HEK293T (cell line): ENCODE data around the gene ERG28.

Experiments used
- CTCF ChIA-PET: fragments of 350-600 bp; formaldehyde crosslinking; extraction: SDS; loops from one replicate; lab custom pipeline; 2021; ENCODE audit warnings: antibody characterized with exemption, inconsistent platforms; lab: Yijun Ruan, JAX
- POLR2A ChIA-PET: fragments of 350-600 bp; formaldehyde crosslinking; extraction: SDS; loops from one replicate; lab custom pipeline; 2020; ENCODE audit warnings: antibody characterized with exemption, inconsistent platforms; lab: Yijun Ruan, JAX
- DNase-seq: peaks from one replicate; pipeline ENCODE4 v3.0.0; 2012; ENCODE audit warnings: mixed read lengths; ENCODE audit errors: extremely low spot score
- ARNT ChIP-seq: fragments of 450-650 bp; IDR thresholded peaks from 2 replicates; pipeline ENCODE4 v1.6.1; 2017; ENCODE audit warnings: mild to moderate bottlenecking
- BHLHE40 ChIP-seq: fragments of 450-650 bp; IDR thresholded peaks from 2 replicates; pipeline ENCODE4 v1.6.1; 2016; ENCODE audit warnings: mild to moderate bottlenecking, moderate library complexity, borderline replicate concordance
- CTBP1 ChIP-seq: fragments of 450-650 bp; IDR thresholded peaks from 2 replicates; pipeline ENCODE4 v1.6.1; 2016; ENCODE audit warnings: borderline replicate concordance
- ELF4 ChIP-seq: fragments of 450-650 bp; IDR thresholded peaks from 2 replicates; pipeline ENCODE4 v1.6.1; 2017; ENCODE audit warnings: antibody characterized with exemption
- FOXA1 ChIP-seq: fragments of 450-650 bp; IDR thresholded peaks from 2 replicates; pipeline ENCODE4 v1.6.1; 2016; ENCODE audit warnings: mild to moderate bottlenecking
- FOXK2 ChIP-seq: fragments of 450-650 bp; IDR thresholded peaks from 2 replicates; pipeline ENCODE4 v1.6.1; 2016; ENCODE audit warnings: mild to moderate bottlenecking
- FOXM1 ChIP-seq: fragments of 450-650 bp; IDR thresholded peaks from 2 replicates; pipeline ENCODE4 v1.6.1; 2017; ENCODE audit warnings: mild to moderate bottlenecking, borderline replicate concordance
- HDGF ChIP-seq: fragments of 450-650 bp; IDR thresholded peaks from 2 replicates; pipeline ENCODE4 v1.6.1; 2017; ENCODE audit warnings: antibody characterized with exemption, borderline replicate concordance
- L3MBTL2 ChIP-seq: fragments of 450-650 bp; conservative IDR thresholded peaks from 2 replicates; pipeline ENCODE4 v1.6.1; 2016; ENCODE audit warnings: mild to moderate bottlenecking
- LEF1 ChIP-seq: fragments of 450-650 bp; IDR thresholded peaks from 2 replicates; pipeline ENCODE4 v1.6.1; 2017; ENCODE audit warnings: mild to moderate bottlenecking, borderline replicate concordance
- NFRKB ChIP-seq: fragments of 450-650 bp; IDR thresholded peaks from 2 replicates; pipeline ENCODE4 v1.6.1; 2016; ENCODE audit warnings: mild to moderate bottlenecking, moderate library complexity
- SP1 ChIP-seq: fragments of 450-650 bp; IDR thresholded peaks from 2 replicates; pipeline ENCODE4 v1.6.1; 2017
- SUZ12 ChIP-seq: fragments of 450-650 bp; IDR thresholded peaks from 2 replicates; pipeline ENCODE4 v1.6.1; 2016; ENCODE audit warnings: mild to moderate bottlenecking
- TARDBP ChIP-seq: fragments of 450-650 bp; IDR thresholded peaks from 2 replicates; pipeline ENCODE4 v1.6.1; 2016
- ZNF384 ChIP-seq: fragments of 450-650 bp; IDR thresholded peaks from 2 replicates; pipeline ENCODE4 v1.6.1; 2016
- TF ChIP-seq, protein P1 (sequence below): fragments of 450-650 bp; IDR thresholded peaks from 2 replicates; pipeline ENCODE4 v1.6.1; 2016

The ERG28 gene

DNA sequence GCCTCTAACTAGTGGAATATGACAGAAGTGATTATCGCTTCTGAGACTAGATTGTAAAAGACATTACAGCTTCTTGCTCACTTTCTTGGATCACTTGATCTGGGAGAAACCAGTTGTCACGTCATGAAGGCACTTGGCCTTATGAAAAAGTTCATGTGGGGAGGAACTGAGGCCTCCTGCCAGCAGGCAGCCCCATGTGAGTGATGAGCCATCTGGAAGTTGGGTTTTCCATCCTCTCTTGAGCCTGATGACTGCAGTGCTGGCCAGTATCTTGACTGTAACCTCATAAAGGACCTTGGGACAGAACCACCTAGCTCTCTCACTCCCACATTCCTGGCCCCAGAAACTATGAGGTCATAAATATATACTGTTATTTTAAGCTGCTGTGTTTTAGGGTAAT is 28.3 kb upstream of the ERG28 start:
- CTCF ChIA-PET = interaction anchor here (0.6 kb wide), 1 partner anchor 20 kb away, joined by 3 read pairs; no protein-coding TSS in a partner anchor
- DNase-seq = no peak
- TF ChIP-seq ARNT (no peak), CTBP1 (no peak), FOXA1 (no peak), BHLHE40 (no peak), LEF1 (no peak), TARDBP (no peak), ZNF384 (no peak), L3MBTL2 (no peak), FOXM1 (no peak), NFRKB (no peak), ELF4 (no peak), SUZ12 (no peak), HDGF (no peak), SP1 (no peak), FOXK2 (no peak)
- TF ChIP-seq, protein P1, sequence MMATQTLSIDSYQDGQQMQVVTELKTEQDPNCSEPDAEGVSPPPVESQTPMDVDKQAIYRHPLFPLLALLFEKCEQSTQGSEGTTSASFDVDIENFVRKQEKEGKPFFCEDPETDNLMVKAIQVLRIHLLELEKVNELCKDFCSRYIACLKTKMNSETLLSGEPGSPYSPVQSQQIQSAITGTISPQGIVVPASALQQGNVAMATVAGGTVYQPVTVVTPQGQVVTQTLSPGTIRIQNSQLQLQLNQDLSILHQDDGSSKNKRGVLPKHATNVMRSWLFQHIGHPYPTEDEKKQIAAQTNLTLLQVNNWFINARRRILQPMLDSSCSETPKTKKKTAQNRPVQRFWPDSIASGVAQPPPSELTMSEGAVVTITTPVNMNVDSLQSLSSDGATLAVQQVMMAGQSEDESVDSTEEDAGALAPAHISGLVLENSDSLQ = no peak
- POLR2A ChIA-PET = no interaction called here

DNA sequence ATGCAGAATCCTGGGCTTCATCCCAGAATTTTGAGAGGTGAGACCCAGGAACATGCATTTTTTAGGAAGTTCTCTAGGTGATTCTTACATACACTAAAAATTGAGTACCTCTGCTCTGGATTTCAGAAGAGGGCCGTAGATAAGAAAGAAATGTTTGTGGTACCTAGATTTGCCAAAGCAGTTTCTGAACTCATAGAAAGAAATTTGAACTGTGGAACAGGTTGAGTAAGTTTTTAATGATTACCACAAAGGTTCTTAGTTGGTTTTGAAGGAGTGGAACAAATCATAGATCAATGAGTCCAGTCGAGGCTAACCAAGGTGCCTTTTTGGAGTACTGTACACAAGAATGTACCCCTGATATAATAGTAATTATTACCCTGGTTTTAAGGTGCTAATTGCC is 25.2 kb upstream of the ERG28 start:
- DNase-seq = no peak
- POLR2A ChIA-PET = no interaction called here
- CTCF ChIA-PET = no interaction called here
- TF ChIP-seq FOXA1 = no peak
- no peak for TF ChIP-seq SP1
- no peak for TF ChIP-seq SUZ12
- no peak for TF ChIP-seq NFRKB
- TF ChIP-seq FOXM1 = no peak
- TF ChIP-seq ELF4 = no peak
- TF ChIP-seq L3MBTL2 = no peak
- TF ChIP-seq LEF1 = no peak
- TF ChIP-seq ARNT = no peak
- TF ChIP-seq BHLHE40 = no peak
- TF ChIP-seq HDGF = no peak
- no peak for TF ChIP-seq ZNF384
- TF ChIP-seq CTBP1 = no peak
- no peak for TF ChIP-seq TARDBP
- TF ChIP-seq, protein P1 = no peak

DNA sequence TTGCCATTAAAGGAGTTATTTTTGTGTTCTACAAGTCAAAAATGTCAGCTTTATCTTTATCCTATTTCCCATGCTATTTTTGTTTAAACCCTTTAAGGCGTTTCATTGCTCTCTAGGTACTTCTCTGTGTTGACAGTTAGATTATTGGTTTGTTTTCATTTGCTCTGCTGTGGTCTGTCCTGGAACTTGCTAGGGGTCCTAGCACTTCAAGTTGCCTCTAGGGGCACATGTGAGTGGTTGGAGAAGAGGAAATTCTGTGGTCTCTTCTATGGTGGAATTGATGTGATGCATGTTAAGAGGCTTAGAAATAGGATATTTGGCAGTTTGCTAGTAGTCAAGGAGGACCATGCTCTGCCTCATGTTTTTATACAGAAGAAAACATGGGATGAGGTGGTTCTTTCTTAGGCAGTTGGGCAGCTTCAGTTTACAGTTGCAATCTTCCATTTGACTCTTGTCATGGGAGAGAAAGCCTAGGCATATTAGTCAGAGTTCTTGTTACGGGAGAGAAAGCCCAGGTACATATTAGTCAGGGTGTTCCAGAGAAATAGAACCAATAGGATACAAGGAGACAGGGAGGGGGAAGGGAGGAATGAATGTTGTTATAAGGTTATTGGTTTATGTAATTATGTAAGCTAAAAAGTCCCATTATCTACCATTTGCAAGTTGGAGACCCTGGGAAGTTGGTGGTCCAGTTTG is 14.7 kb upstream of the ERG28 start:
- CTCF ChIA-PET = interaction anchor here (0.9 kb wide), 1 partner anchor 966 kb away, joined by 3 read pairs; no protein-coding TSS in a partner anchor
- DNase-seq = peak; percentile 23
- POLR2A ChIA-PET = interaction anchor here (3.5 kb wide), 1 partner anchor 15 kb away, joined by 19 read pairs; the partner anchor contains the start of genes ERG28 and TTLL5
- TF ChIP-seq SUZ12 = no peak
- TF ChIP-seq FOXK2 = no peak
- TF ChIP-seq TARDBP = no peak
- no peak for TF ChIP-seq FOXM1
- no peak for TF ChIP-seq CTBP1
- TF ChIP-seq SP1 = no peak
- no peak for TF ChIP-seq ZNF384
- no peak for TF ChIP-seq L3MBTL2
- no peak for TF ChIP-seq LEF1
- no peak for TF ChIP-seq ELF4
- TF ChIP-seq, protein P1 = no peak
- TF ChIP-seq NFRKB = no peak
- no peak for TF ChIP-seq ARNT
- no peak for TF ChIP-seq BHLHE40

DNA sequence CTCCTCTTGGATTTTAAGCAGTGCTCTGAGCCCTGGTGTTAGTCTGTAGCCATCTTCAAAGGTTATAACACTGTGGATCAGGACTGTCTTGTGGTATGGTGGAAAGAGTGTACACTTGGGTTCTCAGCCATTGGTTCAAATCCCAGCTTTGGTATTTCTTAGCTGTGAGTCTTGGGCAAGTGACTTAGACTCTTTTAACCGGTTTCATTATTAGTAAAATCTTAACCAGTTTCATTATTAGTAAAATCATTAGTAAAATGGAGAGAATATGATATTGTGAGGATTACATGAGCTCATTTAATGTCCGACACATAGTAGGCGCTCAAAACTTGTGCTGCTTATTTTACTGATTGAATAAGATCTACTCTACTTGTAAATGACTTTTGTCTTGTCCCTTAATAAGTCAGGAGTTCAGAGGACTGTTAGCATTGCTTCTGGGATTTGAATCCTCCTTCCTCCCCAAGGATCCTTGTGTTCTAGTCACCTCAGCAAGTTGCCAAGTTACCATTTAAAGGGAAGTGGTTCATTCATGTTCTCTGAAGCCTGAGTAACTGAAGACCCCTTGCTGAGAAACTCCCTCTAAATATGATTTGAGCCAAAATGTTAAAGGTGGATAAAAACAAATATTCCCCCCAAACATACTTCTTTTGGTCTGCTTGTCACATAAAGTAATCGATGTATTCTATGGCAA is 12.8 kb upstream of the ERG28 start:
- ChIA-PET POLR2A (interaction anchor here (1.1 to 3.5 kb wide), 2 partner anchors 10 to 13 kb away, joined by 3 to 19 read pairs; partner anchors contain the start of genes ERG28 and TTLL5), CTCF (interaction anchor here (1.7 kb wide), 1 partner anchor 20 kb away, joined by 3 read pairs; no protein-coding TSS in a partner anchor)
- DNase-seq = no peak
- TF ChIP-seq NFRKB = no peak
- no peak for TF ChIP-seq FOXM1
- TF ChIP-seq FOXK2 = no peak
- TF ChIP-seq ELF4 = no peak

DNA sequence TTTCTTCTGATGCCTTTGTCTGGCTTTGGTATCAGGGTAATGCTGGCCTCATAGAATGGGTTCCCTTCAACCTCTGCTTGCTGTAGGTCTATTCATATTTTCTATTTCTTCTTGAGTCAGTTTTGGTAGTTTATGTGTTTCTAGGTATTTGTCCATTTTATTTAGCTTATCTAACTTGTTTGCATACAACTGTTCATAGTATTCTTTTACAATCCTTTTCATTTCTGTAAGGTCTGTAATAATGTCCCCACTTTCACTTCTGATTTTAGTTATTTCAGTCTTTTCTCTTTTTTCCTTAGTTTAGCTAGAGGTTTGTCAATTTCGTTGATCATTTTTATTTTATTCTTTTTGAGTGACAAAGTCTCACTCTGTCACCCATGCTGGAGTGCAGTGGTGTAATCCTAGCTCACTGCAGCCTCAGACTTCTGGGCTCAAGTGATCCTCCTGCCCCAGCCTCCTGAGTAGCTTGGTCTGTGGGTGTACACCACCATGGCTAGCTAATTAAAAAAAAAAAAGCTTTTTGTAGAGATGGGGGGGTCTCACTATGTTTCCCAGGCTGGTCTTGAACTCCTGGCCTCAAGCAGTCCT is 12.0 kb upstream of the ERG28 start:
- no peak for DNase-seq
- POLR2A ChIA-PET = interaction anchor here (1.1 to 3.5 kb wide), 2 partner anchors 10 to 12 kb away, joined by 3 to 19 read pairs; partner anchors contain the start of genes ERG28 and TTLL5
- CTCF ChIA-PET = interaction anchor here (1.7 kb wide), 1 partner anchor 19 kb away, joined by 3 read pairs; no protein-coding TSS in a partner anchor
- TF ChIP-seq NFRKB = no peak
- TF ChIP-seq LEF1 = no peak
- no peak for TF ChIP-seq ELF4
- TF ChIP-seq L3MBTL2 = no peak
- TF ChIP-seq ARNT = no peak
- TF ChIP-seq HDGF = no peak
- no peak for TF ChIP-seq CTBP1
- no peak for TF ChIP-seq TARDBP
- TF ChIP-seq SUZ12 = no peak
- no peak for TF ChIP-seq FOXM1
- TF ChIP-seq, protein P1 = no peak
- no peak for TF ChIP-seq FOXA1
- TF ChIP-seq BHLHE40 = no peak
- no peak for TF ChIP-seq FOXK2
- no peak for TF ChIP-seq ZNF384
- no peak for TF ChIP-seq SP1
